NCI-H226 (cell line): ENCODE results near the gene MACROD2.
"Not testable (repeated sequence)": the region's sequence is repeated elsewhere in the genome, so short reads cannot be mapped to it uniquely, and the experiment has no call there.

Experiments used
- DNase-seq: peaks from one replicate; pipeline ENCODE4 v3.0.0-alpha.2; 2015

The MACROD2 gene

DNA sequence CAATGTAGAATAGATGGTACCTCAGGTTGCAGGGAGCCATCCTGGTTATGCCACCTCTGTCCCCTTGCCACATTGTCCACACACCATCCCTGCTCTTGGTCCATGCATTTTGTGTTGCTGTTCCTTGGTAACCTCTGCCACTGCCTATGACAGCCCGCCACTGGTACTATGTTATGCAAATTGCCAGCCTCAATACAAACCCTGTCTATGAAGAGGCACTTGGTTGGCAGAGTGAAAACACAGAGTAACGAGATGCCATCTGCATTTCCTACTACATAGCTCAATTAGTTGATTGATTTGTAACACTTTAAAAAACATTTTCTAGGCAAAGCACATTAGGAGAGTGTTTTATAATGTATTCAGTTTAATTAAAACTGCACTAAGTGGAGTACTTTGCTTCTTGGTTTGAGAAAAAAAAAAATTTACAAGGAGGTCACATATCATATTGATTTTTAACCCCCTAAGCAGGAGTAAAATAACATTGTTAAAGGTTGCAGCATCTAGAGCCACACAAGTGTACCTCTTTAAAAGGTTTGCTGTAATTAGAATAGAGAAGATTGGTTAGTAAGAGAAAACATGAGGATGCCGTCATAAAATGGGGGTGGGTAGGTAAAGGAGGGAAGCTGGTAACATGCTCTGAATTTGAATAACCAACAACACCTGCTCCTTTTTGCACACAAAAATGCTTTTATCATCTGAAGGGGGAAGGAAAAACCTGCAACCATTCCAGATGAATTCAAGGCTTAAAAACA, 1760.9 kb downstream of the MACROD2 start:
- DNase-seq = no peak

DNA sequence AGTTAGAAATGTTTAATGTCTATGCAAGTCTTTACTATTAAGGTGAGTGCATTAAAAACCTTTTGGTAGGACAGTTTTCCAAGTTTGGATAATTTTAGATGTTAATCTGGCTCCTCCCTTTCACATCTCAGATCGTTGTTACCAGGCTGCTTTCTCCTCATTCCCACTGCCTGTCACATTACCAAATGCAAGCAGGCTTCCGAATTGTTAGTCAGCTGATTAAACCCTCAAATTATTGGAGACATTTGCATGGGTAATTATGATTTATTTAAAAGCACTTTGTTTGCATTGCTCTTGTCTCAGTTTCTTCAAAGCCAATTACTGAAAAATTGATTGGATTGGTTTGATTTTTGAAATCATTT, 1761.4 kb downstream of the MACROD2 start:
- no peak for DNase-seq

DNA sequence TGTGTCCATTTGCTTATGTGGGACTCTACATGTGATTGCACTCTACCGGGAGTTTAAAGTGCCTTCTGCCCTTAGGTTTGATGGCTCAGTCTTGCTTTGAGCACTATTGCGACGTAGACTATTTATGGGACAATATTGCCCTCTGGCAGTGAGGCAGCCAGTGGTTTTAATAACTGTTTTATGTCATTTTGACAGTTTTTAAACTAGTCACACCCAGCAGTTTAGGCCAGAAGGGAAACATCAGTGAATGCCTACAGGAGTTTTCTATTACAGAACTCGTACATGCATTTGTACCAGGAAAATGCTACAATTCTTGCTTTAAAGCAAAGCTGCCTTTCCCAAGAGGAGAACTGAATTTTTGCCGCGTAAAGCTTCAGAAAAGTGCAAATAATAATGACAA, 1764.3 kb downstream of the MACROD2 start:
- DNase-seq = no peak

DNA sequence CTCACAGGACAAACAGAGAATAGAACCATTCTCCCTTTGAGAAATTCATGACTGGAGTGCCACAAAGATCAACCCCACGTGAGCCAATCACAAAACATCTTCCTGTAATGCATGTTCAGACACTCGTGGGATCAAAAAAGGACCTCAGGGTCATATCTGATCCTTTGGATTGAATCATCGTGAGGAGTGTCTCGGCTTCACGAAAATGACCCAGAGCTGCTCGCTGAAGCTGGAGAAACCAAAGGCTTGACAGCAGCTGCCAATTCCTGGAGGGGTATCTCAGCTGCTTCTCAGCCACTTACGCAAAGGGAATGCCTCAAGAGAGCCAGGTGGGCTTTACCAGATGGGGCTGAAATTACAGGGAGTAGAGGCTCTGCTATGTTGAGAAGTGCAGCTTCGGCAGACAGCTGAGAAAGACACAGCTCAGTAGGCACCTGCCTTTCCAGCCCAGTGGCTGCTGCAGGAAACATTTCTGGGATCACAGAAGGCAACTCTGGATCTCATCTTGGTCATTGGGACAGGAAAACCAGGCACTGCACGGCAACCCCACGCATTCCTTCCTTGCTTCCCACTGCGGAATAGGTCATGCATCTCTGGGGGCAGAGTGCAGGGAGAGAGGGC, 1764.8 kb downstream of the MACROD2 start:
- no peak for DNase-seq

DNA sequence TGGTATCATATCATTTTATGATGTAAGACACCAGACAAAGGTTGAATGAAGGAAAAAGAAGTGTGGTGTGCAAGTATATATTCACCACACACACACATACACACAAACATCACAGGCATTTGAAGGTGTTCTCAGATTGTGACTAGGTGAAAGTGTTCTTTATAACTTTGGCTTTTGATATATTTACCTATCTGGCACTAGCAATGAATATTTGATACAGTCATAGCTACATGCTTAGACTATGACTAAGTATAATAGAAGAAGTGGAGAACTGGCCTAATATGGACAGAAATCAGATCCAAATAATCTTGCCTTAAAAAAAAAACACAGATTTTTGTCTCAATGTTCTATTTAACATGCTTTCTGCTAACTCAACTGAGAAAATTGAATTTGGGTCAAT, 1768.0 kb downstream of the MACROD2 start:
- no peak for DNase-seq

DNA sequence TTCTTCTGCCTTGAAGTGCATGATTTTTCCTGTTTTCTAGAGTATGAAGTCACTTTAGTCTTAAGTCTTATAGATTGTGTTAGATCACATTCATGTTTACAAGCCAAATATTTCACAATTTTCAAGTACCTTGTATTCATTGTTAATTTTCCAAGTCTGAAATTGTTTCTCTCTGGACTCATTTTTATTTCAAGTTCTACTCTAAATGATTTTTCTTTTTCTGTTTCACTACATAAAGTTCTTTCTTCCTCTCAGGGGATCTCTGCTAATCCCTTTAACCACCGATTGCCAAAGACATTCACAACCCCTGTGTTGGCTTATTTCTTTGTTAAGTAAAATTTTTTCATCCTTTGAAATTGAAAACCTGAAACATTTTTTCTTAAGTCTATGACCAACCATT, 1772.3 kb downstream of the MACROD2 start:
- no peak for DNase-seq

DNA sequence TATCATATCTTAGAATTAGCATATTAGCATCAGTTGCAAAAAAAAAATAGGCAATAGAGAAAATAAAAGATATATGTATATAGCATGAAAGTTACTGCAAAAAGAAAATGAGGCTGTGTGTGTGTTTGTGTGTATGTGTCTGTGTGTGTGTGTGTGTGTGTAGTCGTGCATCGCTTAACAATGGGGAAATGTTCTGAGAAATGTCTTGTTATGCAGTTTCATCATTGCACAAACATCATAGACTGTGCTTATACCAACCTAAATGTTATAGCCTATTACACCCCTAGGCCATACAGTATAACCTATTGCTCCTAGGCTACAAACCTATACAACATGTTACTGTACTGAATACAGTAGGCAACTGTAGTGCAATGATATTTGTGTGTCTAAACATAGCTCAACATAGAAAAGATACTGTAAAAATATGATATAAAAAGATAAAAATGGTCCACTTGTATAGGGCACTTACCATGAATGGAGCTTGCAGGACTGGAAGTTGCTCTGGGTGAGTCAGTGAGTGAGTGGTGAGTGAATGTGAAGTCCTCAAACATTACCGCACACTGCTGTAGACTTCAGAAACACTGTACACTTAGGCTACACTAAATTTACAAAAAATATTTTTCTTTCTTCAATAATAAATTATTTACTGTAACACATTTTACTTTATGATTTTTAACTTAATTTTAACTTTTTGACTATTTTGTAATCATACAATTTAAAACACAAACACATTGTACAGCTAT, 1772.9 kb downstream of the MACROD2 start:
- no peak for DNase-seq

DNA sequence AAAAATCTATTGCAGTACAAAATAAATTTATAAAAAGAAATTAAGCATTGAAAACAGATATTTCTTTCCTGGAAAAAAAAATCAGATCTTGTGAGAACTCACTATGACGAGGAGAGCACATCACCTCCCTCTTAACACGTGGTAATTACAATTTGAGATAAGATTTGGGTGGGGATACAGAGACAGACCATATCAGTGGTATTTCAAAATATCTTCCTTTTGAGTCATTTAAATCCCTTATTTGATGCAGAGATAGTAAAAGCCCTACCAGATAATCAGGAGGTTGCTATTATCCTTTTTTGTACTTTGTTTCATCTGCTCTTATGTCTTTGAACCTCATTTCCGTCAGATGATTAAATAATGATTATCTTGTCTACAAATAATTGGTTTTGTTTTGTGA, 1777.5 kb downstream of the MACROD2 start:
- DNase-seq = no peak

DNA sequence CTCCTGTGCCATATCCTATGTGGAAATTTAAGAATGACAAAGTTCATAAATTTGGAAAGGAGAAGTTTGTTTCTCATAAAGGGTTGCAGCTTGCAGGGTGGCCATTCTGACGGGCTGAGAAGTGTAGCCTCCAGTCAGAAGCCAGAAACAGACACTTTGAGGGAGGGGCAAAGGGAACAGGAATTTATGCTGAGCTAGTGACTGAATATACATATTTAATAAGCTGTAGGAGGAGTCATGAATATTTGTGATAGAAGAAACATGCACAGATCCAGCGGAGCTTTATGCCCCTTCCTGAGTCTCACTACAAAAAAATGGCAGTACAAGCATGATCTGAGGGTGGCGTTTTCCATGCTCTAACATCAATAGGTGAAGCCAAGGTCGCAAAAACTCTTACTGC, 1779.6 kb downstream of the MACROD2 start:
- no peak for DNase-seq

DNA sequence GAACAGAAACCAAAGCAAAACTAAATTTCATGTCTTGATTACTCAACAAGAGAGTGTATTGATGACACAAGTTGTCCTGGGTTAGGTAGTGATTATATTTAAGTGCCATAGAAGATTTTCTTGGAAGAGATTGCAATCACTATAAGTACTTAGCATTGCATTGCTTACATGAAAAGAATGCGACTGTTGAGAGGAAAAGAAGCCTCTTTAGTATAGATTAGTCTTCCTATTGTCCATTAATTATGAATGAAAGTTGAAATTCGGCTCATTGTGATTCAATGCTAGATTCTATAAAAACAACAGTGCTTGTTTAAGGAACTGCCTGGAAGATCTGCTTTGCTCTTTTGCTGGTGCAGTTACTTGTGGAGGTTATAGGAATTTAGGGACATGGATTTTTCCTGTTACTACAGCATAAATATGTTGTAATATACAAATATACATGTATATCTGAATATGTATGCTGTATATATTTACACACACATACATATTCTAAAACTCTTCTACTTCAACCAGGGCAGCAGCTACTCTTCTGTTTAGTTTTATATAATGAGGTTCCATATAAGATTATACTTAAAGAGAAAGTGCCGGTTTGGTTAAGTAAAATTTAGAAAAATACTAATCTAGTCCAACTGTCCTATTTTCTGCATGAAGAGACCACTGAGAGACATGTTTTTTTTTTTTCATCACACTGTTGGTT, 1781.6 kb downstream of the MACROD2 start:
- no peak for DNase-seq

DNA sequence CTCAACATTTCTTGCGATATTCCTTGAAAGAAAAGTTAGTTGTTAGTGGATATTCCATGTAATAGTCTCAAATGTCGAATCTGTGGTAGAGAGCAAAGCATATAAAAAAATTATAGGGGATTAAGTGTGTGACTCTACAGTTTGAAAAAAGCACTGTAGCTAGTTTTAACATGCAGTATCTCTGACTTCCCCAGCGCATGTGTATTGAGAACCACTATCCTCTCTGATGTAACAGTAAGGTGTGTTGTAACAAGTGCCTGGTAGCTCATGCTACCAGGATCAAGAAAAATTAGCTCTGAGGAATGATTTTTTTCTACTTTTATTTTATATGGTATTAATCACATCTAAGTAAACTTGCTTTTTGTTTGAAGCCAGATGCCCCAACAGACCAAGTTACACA, 1788.7 kb downstream of the MACROD2 start:
- DNase-seq = no peak

DNA sequence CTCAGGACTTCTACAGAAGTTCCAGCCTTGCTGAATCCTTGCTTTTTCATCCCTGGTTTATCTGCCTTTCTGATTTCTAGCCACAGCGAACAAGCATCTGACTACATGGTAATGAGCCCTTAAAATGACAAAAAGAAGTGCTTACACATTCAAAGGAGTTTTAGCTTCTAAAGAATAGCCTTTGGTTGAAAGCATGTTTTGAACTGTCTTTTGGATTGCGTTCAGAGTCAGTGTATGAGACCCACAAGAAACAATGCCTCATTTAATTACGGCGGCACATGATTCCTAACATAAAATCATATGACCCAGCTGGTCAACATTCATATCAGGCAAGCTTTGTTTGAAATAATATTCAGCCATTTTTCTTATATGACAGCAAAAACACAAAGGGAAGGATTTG, 1793.8 kb downstream of the MACROD2 start:
- DNase-seq = no peak

DNA sequence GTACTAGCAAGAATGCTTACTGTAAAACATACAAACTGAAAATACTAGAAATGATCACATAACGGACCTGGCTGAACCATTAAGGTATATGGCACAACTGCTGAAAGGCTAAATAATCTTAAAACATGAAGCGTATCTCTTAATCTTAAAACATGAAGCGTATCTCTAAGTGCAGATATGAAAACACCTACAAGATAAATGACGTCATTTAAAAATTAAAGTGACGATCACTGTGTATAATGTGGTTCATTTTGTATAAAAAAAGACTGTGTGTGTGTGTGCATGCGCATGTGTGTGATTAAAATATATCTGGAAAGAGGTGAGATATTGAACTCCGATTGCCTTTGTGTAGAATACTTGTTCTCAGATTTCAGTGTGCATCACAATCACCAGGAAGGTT, 1797.5 kb downstream of the MACROD2 start:
- DNase-seq = no peak

DNA sequence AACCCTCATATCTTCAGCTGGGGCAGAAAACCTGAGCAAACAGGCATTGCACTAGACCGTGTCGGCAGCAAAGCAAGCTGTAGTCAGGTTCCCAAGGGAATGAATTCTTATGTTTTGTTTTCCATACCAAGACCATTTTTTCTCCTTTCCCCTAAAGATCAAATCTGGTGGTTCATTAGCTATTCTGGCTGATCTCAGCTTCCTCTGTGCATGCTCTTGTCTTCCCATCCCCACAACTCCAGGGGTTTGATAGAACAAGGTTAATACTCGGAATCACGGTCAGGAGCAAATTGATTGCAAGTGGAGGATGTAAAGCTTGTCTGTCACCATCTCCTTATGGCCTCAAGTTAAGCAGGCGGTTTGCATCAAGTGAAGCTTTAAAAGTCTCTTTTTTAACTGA, 1799.1 kb downstream of the MACROD2 start:
- DNase-seq = no peak

DNA sequence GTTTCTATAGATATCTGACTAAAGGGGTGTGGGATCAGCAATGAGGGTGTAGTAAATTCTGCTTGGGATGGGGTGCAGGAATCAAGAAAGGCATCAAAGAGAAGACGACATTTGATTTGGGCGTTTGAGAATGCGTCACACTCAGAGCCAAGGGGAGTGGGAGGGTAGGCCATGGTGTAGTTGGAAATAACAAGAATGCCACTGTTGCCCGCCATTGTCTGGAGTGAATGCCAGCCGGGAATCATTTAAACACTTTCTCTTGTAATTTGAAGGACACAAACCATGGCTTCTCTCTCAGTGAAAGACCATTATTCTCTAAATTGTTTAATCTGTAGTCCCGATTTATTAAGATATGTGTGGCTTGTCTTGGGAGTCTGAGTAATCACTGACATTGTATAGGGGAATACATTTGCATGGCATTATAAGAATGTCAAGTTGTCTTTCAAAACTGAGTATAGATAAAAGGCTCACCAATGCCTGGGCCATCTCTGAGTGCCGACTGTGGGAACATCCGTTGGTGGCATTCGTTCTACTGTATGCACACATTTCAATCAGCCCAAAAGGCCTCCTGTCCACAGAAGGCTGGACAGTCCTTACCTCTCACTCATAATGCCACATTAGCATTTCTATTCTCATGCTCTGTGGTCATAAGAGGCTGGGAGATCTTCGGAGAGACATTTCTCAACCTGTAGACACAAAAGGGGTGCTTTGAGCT, 1800.1 kb downstream of the MACROD2 start:
- DNase-seq = no peak

DNA sequence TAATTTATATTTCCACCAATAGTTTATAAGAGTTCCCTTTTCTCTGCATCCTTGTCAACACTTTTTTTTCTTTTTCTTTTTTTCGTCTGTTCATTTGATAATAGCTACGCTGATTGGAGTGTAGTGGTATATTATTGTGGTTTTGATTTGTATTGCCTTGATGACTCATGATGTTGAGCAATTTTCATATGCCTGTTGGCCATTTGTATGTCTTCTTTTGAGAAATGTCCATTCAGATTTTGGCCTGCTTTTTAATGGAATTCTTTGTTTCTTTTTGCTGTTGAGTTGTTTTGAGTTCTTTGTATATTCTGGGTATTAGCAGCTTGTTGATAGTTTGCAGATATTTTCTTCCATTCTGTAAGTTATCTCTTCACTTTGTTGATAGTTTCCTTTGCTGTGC, 1804.6 kb downstream of the MACROD2 start:
- DNase-seq = no peak

DNA sequence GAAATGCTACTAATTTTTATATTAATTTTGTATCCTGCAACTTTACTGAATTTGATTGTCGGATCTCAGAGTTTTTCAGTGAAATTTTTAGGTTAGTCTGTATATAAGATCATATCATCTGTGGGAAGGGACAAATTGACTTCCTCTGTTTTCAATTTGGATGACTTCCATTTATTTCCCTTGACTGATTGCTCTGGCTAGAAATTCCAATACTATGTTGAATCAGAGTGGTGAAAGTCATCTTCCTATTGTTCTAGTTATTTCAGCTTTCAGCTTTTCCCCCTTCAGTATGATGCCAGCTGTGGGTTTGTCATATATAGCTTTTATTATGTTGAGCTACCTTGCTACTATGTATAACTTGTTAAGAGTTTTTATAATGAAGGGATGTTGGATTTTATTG, 1806.7 kb downstream of the MACROD2 start:
- no peak for DNase-seq

DNA sequence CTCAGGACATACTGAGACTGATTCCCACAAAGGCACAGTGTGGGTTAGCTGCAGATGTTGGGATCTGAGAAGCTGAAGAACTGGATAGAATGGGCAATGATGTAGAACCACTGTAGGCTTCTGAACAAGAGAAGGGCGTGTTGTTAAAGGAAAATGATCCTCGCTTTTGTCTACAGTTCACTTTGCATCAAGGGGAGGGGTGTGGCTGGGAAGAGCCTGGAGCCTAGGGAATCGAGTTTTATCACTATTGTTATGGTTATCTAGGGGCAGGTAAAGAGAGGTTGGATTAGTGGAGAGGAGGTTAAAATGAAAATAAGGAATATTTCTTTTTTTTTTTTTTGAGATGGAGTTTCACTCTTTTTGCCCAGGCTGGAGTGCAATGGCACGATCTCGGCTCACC, 1809.8 kb downstream of the MACROD2 start:
- DNase-seq = no peak

DNA sequence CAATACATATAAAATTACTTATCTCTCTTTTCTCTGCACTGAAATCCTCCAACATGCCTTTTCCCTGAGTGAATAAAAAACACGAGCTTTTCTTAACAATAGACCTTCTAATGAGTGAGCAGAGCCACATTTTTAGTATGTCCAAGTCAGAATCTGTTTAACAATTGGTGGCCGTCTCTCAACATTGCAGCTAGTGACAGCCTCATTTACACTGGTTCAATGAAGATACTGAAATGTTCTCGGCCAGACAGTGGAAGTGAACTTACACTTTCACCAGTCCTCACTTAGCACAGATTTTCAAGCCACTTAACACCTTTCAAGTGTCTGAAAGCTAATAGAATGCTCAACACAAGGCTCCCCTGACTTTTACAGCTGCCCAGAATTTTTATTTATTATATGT, 1810.8 kb downstream of the MACROD2 start:
- DNase-seq = no peak

DNA sequence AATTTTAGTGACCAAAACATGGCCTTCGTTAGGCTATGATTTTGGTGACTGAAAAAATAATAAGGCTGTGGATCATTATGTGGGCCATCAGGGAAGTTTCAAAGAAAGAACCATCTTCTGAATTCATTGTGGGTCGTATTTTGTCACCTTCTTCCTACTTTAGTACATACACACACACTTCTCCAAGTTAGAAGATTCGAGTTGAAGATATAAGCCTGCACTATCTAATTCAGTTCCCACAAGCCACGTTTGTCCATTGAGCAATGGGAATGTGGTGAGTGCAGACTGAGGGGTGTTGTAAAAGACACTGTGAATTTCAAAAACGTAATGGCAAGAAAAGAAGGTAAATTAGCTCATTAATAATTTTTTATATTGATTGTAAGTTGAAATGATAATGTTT, 1812.0 kb downstream of the MACROD2 start:
- no peak for DNase-seq

DNA sequence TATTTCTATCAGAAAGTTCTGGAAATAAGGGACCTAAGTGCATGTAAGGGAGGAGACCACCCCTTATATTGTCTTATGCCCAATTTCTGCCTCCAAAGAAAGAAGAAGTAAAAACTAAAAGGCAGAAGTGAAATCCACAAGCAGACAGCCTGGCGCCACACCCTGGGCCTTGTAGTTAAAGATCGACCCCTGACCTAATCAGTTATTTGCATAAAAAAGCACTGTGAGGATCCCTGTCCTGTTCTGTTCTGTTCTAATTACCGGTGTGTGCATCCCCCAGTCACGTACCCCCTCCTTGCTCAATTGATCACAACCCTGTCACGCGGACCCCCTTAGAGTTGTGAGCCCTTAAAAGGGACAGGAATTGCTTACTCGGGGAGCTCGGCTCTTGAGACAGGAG, 1812.5 kb downstream of the MACROD2 start:
- not testable (repeated sequence) for DNase-seq

DNA sequence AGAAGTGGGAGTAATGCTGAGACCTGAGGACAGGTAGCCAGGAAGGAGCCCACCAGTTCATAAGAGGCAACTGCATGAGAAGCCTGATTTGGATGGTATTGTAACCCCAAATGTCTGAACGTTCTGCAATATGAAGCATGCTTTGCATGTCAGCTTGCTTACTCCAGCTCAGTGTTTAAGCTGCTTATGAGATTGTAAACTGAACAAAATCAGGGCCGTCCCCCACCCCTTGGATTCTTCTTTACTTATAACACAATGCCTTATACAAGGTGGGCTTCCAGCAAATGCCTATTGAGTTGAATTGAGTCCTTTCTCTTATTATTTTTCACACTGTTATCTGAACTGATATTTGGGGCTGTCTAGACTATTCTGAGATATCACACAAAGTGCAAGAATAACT, 1816.6 kb downstream of the MACROD2 start:
- DNase-seq = no peak

DNA sequence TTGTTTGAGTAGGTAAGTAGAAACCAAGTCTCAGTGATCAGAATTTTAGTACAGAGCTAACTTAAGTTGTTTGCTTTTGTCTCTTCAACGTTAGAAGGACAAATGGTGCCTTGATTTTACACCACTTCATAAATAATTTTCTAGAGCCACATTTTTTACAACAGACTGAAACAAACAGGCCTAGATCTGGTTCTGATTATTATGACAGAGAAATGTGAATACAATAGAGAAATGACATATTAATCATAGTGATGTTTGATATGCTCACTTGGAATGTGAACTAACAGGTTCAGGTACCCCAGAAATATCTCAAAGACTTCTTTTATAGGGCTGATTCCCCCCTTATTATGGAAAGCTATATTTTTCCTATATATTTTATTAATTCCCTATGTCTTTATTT, 1817.4 kb downstream of the MACROD2 start:
- DNase-seq = no peak
